GM13976 (cell line): Measurements from ENCODE around the gene TCF21.

Experiments used
- DNase-seq: peaks from one replicate; pipeline ENCODE4 v3.0.0; 2012; ENCODE audit warnings: low spot score
- CTCF ChIP-seq: IDR thresholded peaks from 2 replicates; pipeline ENCODE4 v1.5.1; 2012; ENCODE audit warnings: borderline replicate concordance, mild to moderate bottlenecking; ENCODE audit not compliant: insufficient read depth; ENCODE audit errors: extremely low read depth, missing control alignments, control extremely low read depth
- in situ Hi-C: fragments of 300-500 bp; cut with MboI; formaldehyde crosslinking; loops from one replicate; pipeline ENCODE4 v1.12.0; 2022; ENCODE audit warnings: low sequenced_read_pairs, mixed read lengths, inconsistent platforms; ENCODE audit not compliant: unreplicated experiment

TCF21 gene

GRCh38 chr6:133937909-133938308 lies 49.0 kb downstream of the TCF21 start:
- no peak for TF ChIP-seq CTCF
- in situ Hi-C loops = no loop called here
- no peak for DNase-seq

- DNase-seq = no peak
- in situ Hi-C loops = no loop called here
- no peak for TF ChIP-seq CTCF
These were observed 49.6 kb downstream of the TCF21 start for GRCh38 chr6:133938533-133938932.

GRCh38 chr6:133939778-133940667 lies 51.1 kb downstream of the TCF21 start:
- in situ Hi-C loops = no loop called here
- no peak for DNase-seq
- no peak for TF ChIP-seq CTCF
